ENCODE results near the gene NYNRIN.
"Not testable (repeated sequence)": the region's sequence is repeated elsewhere in the genome, so short reads cannot be mapped to it uniquely, and the experiment has no call there.

NYNRIN gene

GRCh38 chr14:24439257-24439656 is 40.5 kb downstream of the NYNRIN start:
- Histone ChIP-seq H3K27ac (ENCODE audit: low read length) (no peak overlapping the region), H3K9ac (ENCODE audit: low read length) (no peak overlapping the region), H3K4me1 (ENCODE audit: control insufficient read depth, low read depth, low read length) (no peaks in the 10 kb centered on the region), H3K9me3 (ENCODE audit: control insufficient read depth, low read depth, low read length) (no peaks in the 10 kb centered on the region), H3K4me3 (ENCODE audit: low read length) (no peak overlapping the region), H3K36me3 (ENCODE audit: control insufficient read depth, low read depth, low read length) (peaks cover 31% of the 10 kb centered on the region), H3K27me3 (ENCODE audit: control insufficient read depth, insufficient read depth, low read length) (no peaks in the 10 kb centered on the region)

DNA sequence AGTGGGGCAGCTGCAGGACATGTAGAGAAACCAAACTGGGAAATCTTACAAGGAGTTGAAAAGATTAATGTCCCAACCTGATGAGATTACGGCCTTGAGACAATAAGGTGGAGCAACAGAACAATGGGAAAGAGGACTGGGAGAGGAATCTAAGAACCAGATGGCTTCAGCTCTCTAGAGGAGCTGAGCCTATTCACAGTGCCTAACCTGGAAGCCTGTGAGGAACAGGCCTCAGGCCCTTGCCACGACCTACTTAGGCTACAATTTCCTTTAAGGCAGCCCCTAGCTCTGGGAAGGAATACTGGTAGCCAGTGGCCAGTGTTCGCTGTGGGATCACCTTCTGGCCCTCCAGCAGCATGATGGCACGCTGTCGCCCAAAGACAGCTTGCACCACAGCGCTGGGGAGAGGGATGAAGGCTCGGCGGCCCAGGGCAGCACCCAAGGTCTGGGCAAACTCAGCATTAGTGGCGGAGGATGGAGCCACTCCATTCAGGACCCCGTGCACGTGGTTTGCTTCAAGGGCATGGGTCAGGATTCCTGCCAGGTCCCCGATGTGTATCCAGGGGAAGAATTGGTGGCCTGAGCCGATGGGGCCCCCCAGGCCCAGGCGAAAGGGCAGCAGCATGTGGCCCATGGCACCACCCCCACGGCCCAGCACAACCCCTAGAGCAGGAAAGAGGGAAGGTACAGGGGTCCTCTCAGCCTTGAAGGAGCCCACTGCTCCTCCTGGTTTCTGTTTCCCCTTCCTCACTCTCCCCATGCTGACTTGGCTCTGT is 41.2 kb downstream of the NYNRIN start:
- H3K27me3 ChIP-seq (ENCODE audit: control insufficient read depth, insufficient read depth, low read length): no peaks in the 10 kb centered on the region
- H3K36me3 ChIP-seq (ENCODE audit: control insufficient read depth, low read depth, low read length): peaks cover 31% of the 10 kb centered on the region
- no peak overlapping the region for H3K4me3 ChIP-seq (ENCODE audit: low read length)
- no peaks in the 10 kb centered on the region for H3K4me1 ChIP-seq (ENCODE audit: control insufficient read depth, low read depth, low read length)
- H3K9ac ChIP-seq (ENCODE audit: low read length): no peak overlapping the region
- H3K27ac ChIP-seq (ENCODE audit: low read length): no peak overlapping the region
- H3K9me3 ChIP-seq (ENCODE audit: control insufficient read depth, low read depth, low read length): no peaks in the 10 kb centered on the region

GRCh38 chr14:24440606-24441399 is 42.0 kb downstream of the NYNRIN start:
- Histone ChIP-seq H3K9ac (ENCODE audit: low read length) (no peak overlapping the region), H3K36me3 (ENCODE audit: control insufficient read depth, low read depth, low read length) (peaks cover 31% of the 10 kb centered on the region)

DNA sequence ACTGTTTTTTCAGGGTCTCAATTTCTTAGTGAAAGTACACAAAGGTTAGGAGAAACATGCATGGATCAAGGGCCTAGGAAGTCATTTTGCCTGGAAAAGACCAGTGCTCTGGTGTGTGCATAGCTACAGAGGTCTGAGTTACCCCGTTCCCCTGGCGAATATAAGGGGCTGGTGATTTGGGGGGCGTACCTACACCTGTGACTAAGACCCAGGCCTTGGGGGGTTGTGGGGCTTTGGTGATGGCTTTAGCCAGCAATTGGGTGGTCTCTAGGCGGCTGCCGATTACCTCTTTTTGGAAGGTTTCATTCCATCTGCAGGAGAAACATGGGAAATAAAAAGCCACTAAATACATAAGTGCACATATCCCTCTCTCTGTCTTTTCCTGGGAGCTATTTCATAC is 42.7 kb downstream of the NYNRIN start:
- H3K36me3 ChIP-seq (ENCODE audit: control insufficient read depth, low read depth, low read length): peaks cover 31% of the 10 kb centered on the region
- H3K9ac ChIP-seq (ENCODE audit: low read length): peak overlapping the region; percentile 89
- no peaks in the 10 kb centered on the region for H3K9me3 ChIP-seq (ENCODE audit: control insufficient read depth, low read depth, low read length)
- H3K27ac ChIP-seq (ENCODE audit: low read length): no peak overlapping the region
- no peaks in the 10 kb centered on the region for H3K4me1 ChIP-seq (ENCODE audit: control insufficient read depth, low read depth, low read length)
- no peaks in the 10 kb centered on the region for H3K27me3 ChIP-seq (ENCODE audit: control insufficient read depth, insufficient read depth, low read length)
- peak overlapping the region; percentile 80 for H3K4me3 ChIP-seq (ENCODE audit: low read length)

More at GRCh38 chr14:24440606-24441399, 42.0 kb downstream of the NYNRIN start:
- H3K4me1 ChIP-seq (ENCODE audit: control insufficient read depth, low read depth, low read length): no peaks in the 10 kb centered on the region
- no peaks in the 10 kb centered on the region for H3K9me3 ChIP-seq (ENCODE audit: control insufficient read depth, low read depth, low read length)
- no peaks in the 10 kb centered on the region for H3K27me3 ChIP-seq (ENCODE audit: control insufficient read depth, insufficient read depth, low read length)
- H3K4me3 ChIP-seq (ENCODE audit: low read length): no peak overlapping the region
- H3K27ac ChIP-seq (ENCODE audit: low read length): no peak overlapping the region

- H3K36me3 ChIP-seq (ENCODE audit: control insufficient read depth, low read depth, low read length): peaks cover 31% of the 10 kb centered on the region
- no peaks in the 10 kb centered on the region for H3K4me1 ChIP-seq (ENCODE audit: control insufficient read depth, low read depth, low read length)
- H3K9me3 ChIP-seq (ENCODE audit: control insufficient read depth, low read depth, low read length): no peaks in the 10 kb centered on the region
- H3K27me3 ChIP-seq (ENCODE audit: control insufficient read depth, insufficient read depth, low read length): no peaks in the 10 kb centered on the region
- no peak overlapping the region for H3K27ac ChIP-seq (ENCODE audit: low read length)
- H3K9ac ChIP-seq (ENCODE audit: low read length): peak overlapping the region; percentile 89
- H3K4me3 ChIP-seq (ENCODE audit: low read length): peak overlapping the region; percentile 80
Observed at GRCh38 chr14:24441904-24442239, 43.1 kb downstream of the NYNRIN start.

DNA sequence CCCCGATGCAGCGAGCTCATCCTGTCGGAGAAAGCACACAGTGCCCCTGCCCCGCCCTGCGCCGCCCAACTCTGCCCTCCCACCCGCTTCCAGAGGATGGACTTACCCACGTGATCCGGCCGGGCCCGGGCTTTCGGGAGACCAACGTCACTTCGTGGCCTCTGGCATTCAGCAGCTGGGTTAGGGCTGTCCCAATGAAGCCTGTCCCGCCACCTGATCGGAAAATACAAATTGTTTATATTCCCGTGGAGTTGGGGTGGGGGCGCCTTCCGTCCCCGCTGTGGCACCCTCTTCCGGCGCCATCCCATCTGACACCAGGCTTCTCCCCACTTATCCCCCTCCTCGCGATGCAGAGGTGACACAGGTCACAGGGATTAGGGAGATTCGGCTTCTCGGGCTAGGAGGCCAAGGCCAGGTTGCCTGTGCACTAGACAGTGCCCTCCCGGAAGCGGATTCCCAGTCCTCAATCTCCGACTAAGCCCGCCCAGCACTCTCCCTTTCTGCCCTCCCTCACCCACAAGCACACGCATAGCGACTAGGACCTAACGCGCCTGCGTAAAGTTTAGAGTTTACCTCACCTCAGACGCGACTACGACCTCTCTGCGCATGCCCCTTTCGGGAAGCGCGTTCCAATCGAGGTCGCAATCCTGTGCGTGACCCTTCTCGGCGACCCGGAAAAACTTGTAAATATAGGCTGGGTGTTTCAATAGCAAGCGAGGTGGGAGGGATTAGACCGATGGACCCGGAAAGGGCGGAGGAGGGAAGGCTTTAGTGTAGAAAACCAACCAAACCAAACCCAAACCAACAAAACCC is 43.6 kb downstream of the NYNRIN start, which contains the start of gene SDR39U1:
Gene SDR39U1 (minus strand): TSS at position 537 of the 813 bp plus-strand sequence. CDS start 7 bp downstream, at position 530.
- H3K4me1 ChIP-seq (ENCODE audit: control insufficient read depth, low read depth, low read length): no peaks in the 10 kb centered on the region
- no peaks in the 10 kb centered on the region for H3K27me3 ChIP-seq (ENCODE audit: control insufficient read depth, insufficient read depth, low read length)

DNA sequence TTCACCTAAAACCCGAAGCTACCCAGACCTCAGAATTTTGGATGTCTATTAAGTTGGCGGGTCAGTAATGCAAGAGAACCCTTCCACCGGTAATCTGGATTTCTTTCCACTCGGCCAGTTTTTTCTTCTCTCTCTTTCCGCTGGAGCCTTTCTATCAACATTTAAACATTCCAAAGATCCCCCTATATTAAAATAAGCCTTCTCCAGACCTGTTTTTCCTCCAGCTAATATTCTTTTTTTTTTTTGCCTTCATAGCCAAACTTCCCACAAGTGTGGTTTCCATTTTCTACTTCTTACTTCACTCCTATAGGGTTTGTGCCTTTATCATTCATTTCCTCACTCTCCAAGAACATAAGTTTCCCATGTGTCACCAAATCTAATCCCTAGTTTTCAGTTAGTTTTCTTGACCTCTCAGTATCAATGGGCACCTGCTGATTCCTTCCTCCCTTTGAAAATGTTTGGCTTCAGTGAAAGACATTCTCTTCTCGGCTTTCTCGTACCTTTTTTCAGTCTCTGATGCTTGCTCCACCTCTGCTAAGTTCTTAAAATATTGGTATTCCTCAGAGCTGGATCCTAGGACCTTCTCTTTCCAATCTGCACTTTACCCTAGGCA is 44.4 kb downstream of the NYNRIN start:
- Histone ChIP-seq H3K4me1 (ENCODE audit: control insufficient read depth, low read depth, low read length) (no peaks in the 10 kb centered on the region), H3K36me3 (ENCODE audit: control insufficient read depth, low read depth, low read length) (peaks cover 24% of the 10 kb centered on the region), H3K4me3 (ENCODE audit: low read length) (peak overlapping the region; percentile 80), H3K27ac (ENCODE audit: low read length) (peak overlapping the region; percentile 68), H3K27me3 (ENCODE audit: control insufficient read depth, insufficient read depth, low read length) (no peaks in the 10 kb centered on the region), H3K9me3 (ENCODE audit: control insufficient read depth, low read depth, low read length) (no peaks in the 10 kb centered on the region), H3K9ac (ENCODE audit: low read length) (peak overlapping the region; percentile 89)

More for the DNA sequence above, 43.6 kb downstream of the NYNRIN start, which contains the start of gene SDR39U1:
- peak within 1 kb of the TSS; percentile 80 for H3K4me3 ChIP-seq (ENCODE audit: low read length)
- peak within 1 kb of the TSS; percentile 89 for H3K9ac ChIP-seq (ENCODE audit: low read length)
- H3K27ac ChIP-seq (ENCODE audit: low read length): peak within 1 kb of the TSS; percentile 68
- H3K9me3 ChIP-seq (ENCODE audit: control insufficient read depth, low read depth, low read length): no peaks in the 10 kb centered on the region
- peaks cover 31% of the 10 kb centered on the region for H3K36me3 ChIP-seq (ENCODE audit: control insufficient read depth, low read depth, low read length)

GRCh38 chr14:24450828-24451227 is 52.0 kb downstream of the NYNRIN start:
- not testable (repeated sequence) for H3K4me1 ChIP-seq (ENCODE audit: control insufficient read depth, low read depth, low read length); H3K9ac ChIP-seq (ENCODE audit: low read length); H3K27ac ChIP-seq (ENCODE audit: low read length); H3K27me3 ChIP-seq (ENCODE audit: control insufficient read depth, insufficient read depth, low read length); H3K4me3 ChIP-seq (ENCODE audit: low read length); H3K36me3 ChIP-seq (ENCODE audit: control insufficient read depth, low read depth, low read length); H3K9me3 ChIP-seq (ENCODE audit: control insufficient read depth, low read depth, low read length)

GRCh38 chr14:24456980-24457379 is 58.2 kb downstream of the NYNRIN start:
- no peaks in the 10 kb centered on the region for H3K27me3 ChIP-seq (ENCODE audit: control insufficient read depth, insufficient read depth, low read length)
- no peak overlapping the region for H3K9ac ChIP-seq (ENCODE audit: low read length)

GRCh38 chr14:24458736-24459135 is 59.9 kb downstream of the NYNRIN start:
- Histone ChIP-seq H3K4me3 (ENCODE audit: low read length) (no peak overlapping the region), H3K9me3 (ENCODE audit: control insufficient read depth, low read depth, low read length) (peaks cover 2% of the 10 kb centered on the region), H3K9ac (ENCODE audit: low read length) (no peak overlapping the region), H3K36me3 (ENCODE audit: control insufficient read depth, low read depth, low read length) (no peaks in the 10 kb centered on the region), H3K4me1 (ENCODE audit: control insufficient read depth, low read depth, low read length) (no peaks in the 10 kb centered on the region), H3K27me3 (ENCODE audit: control insufficient read depth, insufficient read depth, low read length) (no peaks in the 10 kb centered on the region), H3K27ac (ENCODE audit: low read length) (no peak overlapping the region)

More at GRCh38 chr14:24456980-24457379, 58.2 kb downstream of the NYNRIN start:
- Histone ChIP-seq H3K4me3 (ENCODE audit: low read length) (no peak overlapping the region), H3K4me1 (ENCODE audit: control insufficient read depth, low read depth, low read length) (no peaks in the 10 kb centered on the region), H3K9me3 (ENCODE audit: control insufficient read depth, low read depth, low read length) (peaks cover 2% of the 10 kb centered on the region), H3K36me3 (ENCODE audit: control insufficient read depth, low read depth, low read length) (no peaks in the 10 kb centered on the region), H3K27ac (ENCODE audit: low read length) (no peak overlapping the region)

- Histone ChIP-seq H3K27ac (ENCODE audit: low read length) (no peak overlapping the region), H3K9me3 (ENCODE audit: control insufficient read depth, low read depth, low read length) (peaks cover 2% of the 10 kb centered on the region), H3K4me1 (ENCODE audit: control insufficient read depth, low read depth, low read length) (no peaks in the 10 kb centered on the region), H3K9ac (ENCODE audit: low read length) (no peak overlapping the region), H3K27me3 (ENCODE audit: control insufficient read depth, insufficient read depth, low read length) (no peaks in the 10 kb centered on the region), H3K4me3 (ENCODE audit: low read length) (no peak overlapping the region), H3K36me3 (ENCODE audit: control insufficient read depth, low read depth, low read length) (no peaks in the 10 kb centered on the region)
Observed at GRCh38 chr14:24459331-24459730, 60.5 kb downstream of the NYNRIN start.
